Neural crest cell (in vitro differentiated cells): ENCODE results near the gene PPP2R5B. TPM values are rescaled to one million over a fixed set of nuclear protein-coding genes. Genes with fewer than 3 reads are reported as not detected.

Source experiments
- DNase-seq: peaks from one replicate; pipeline ENCODE4 v3.0.0; 2021; ENCODE audit warnings: low read depth, mixed read lengths, low spot score
- H3K27ac Mint-ChIP-seq: one replicate; pipeline ENCODE4 v1.8.0; 2021; ENCODE audit warnings: mild to moderate bottlenecking, mixed read lengths; ENCODE audit not compliant: unreplicated experiment
- H3K27me3 Mint-ChIP-seq: 2 replicates; pipeline ENCODE4 v1.8.0; 2021; ENCODE audit warnings: low read depth, mild to moderate bottlenecking, mixed read lengths
- H3K36me3 Mint-ChIP-seq: 2 replicates; pipeline ENCODE4 v1.8.0; 2021; ENCODE audit warnings: low read depth, mild to moderate bottlenecking, mixed read lengths
- H3K4me1 Mint-ChIP-seq: 2 replicates; pipeline ENCODE4 v1.8.0; 2021; ENCODE audit warnings: mixed read lengths
- H3K4me3 Mint-ChIP-seq: one replicate; pipeline ENCODE4 v1.8.0; 2021; ENCODE audit warnings: mild to moderate bottlenecking, mixed read lengths
- H3K9me3 Mint-ChIP-seq: 2 replicates; pipeline ENCODE4 v1.8.0; 2021; ENCODE audit warnings: mixed read lengths
- total RNA-seq: library from RNA; stranded (reverse); gene quantifications from 2 replicates; pipeline ENCODE4 v1.2.1, GENCODE V29; 2021
- TF ChIP-seq, protein P1 (sequence below): fragments of 200-600 bp; sonication (generic); conservative IDR thresholded peaks from 2 replicates; pipeline ENCODE4 v1.5.0; 2021; ENCODE audit warnings: antibody characterized with exemption, mild to moderate bottlenecking

The PPP2R5B gene
- total RNA-seq, 1 donor from 2014 or later: 16.5 TPM

DNA sequence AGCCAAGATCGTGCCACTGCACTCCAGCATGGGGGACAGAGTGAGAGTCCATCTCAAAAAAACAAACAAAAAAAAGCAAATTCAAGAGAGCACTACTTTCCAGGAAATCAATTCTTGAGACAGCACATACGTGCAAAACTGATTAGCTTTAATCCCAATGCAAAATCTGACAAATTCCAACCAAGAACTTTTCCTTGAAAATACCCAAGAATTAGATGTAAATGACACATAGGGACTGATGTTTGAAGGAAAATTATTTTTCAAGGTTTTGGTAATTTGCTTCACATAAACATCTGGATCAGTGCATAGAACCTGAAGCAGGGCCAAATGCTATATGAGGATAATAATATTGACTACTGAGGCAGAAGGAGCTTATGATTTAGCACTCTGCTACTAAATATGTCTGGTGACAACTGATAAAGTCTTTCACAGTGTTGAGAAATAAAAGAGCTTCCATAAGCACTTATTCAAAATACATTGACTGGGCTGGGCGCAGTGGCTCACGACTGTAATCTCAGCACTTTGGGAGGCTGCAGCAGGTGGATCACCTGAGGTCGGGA lies 38.7 kb downstream of the PPP2R5B start:
- no peaks in the 10 kb centered on the region for H3K36me3 Mint-ChIP-seq
- peaks cover 12% of the 10 kb centered on the region for H3K27me3 Mint-ChIP-seq
- H3K27ac Mint-ChIP-seq: no peak overlapping the region
- no peaks in the 10 kb centered on the region for H3K9me3 Mint-ChIP-seq
- TF ChIP-seq, protein P1, sequence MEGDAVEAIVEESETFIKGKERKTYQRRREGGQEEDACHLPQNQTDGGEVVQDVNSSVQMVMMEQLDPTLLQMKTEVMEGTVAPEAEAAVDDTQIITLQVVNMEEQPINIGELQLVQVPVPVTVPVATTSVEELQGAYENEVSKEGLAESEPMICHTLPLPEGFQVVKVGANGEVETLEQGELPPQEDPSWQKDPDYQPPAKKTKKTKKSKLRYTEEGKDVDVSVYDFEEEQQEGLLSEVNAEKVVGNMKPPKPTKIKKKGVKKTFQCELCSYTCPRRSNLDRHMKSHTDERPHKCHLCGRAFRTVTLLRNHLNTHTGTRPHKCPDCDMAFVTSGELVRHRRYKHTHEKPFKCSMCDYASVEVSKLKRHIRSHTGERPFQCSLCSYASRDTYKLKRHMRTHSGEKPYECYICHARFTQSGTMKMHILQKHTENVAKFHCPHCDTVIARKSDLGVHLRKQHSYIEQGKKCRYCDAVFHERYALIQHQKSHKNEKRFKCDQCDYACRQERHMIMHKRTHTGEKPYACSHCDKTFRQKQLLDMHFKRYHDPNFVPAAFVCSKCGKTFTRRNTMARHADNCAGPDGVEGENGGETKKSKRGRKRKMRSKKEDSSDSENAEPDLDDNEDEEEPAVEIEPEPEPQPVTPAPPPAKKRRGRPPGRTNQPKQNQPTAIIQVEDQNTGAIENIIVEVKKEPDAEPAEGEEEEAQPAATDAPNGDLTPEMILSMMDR: no peak
- no peak overlapping the region for H3K4me3 Mint-ChIP-seq
- no peaks in the 10 kb centered on the region for H3K4me1 Mint-ChIP-seq
- no peak for DNase-seq

DNA sequence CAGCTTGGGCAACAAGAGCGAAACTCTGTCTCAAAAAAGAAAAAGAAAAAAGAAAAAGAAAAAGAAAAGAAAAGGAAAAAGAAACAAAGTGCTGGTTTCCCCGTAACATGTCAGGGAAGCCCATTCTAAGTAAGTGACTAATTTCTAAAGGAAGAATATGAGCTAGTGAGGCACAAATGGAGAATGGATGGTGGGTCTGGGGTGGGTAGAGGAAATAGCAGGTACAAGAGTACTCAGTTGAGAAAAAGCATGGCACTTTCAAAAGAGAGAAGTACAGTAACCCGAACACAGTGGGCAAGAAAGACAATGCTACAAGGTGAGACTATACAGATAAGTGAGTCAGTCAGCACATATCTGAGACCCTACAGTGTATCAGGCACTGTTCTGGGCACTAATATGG lies 42.9 kb downstream of the PPP2R5B start:
- Mint-ChIP-seq H3K9me3 (no peaks in the 10 kb centered on the region), H3K4me3 (no peak overlapping the region), H3K4me1 (no peaks in the 10 kb centered on the region), H3K27me3 (no peaks in the 10 kb centered on the region), H3K36me3 (no peaks in the 10 kb centered on the region), H3K27ac (no peak overlapping the region)
- DNase-seq: no peak
- TF ChIP-seq, protein P1: no peak

DNA sequence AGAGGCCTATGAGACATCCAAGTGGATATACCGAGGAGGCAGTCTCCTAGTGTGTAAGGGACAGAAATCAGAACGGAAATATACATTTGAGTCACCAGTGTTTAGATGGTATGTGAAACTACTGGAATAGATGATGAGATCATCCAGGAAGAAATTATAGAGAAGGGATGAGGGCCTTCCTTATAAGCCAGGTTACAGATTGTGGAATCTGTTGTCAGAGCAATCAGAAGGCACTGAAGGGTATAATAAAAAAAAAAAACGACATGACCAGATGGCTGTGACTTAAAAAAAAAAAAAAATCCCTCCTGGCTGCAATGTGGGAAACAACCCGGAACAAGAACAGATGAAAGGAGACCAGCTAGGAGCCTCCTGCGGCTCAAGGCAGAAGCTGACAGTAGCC lies 44.7 kb downstream of the PPP2R5B start:
- Mint-ChIP-seq H3K4me1 (no peaks in the 10 kb centered on the region), H3K36me3 (no peaks in the 10 kb centered on the region), H3K9me3 (no peaks in the 10 kb centered on the region), H3K4me3 (no peak overlapping the region), H3K27ac (no peak overlapping the region), H3K27me3 (no peaks in the 10 kb centered on the region)
- DNase-seq: no peak
- TF ChIP-seq, protein P1: no peak

DNA sequence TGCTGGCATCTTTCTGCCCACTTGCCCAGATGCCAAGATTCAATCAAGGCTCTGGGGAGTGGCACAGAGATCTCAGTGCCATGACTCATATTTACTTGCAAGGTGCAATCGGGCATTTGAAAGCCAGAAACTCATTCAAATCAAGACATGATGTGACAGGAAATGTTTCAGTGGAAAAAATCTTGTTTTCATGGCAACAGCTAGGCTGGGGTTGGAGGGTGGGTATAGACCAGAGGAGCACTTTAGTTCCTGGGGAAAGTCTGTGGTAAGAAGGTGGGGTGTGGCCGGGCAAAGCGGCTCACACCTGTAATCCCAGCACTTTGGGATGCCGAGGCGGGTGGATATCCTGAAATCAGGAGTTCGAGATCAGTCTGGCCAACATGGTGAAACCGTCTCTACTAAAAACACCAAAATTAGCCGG lies 46.3 kb downstream of the PPP2R5B start:
- Mint-ChIP-seq H3K36me3 (no peaks in the 10 kb centered on the region), H3K9me3 (no peaks in the 10 kb centered on the region), H3K4me1 (no peaks in the 10 kb centered on the region), H3K27me3 (no peaks in the 10 kb centered on the region), H3K4me3 (no peak overlapping the region), H3K27ac (no peak overlapping the region)
- DNase-seq: no peak
- TF ChIP-seq, protein P1: no peak

DNA sequence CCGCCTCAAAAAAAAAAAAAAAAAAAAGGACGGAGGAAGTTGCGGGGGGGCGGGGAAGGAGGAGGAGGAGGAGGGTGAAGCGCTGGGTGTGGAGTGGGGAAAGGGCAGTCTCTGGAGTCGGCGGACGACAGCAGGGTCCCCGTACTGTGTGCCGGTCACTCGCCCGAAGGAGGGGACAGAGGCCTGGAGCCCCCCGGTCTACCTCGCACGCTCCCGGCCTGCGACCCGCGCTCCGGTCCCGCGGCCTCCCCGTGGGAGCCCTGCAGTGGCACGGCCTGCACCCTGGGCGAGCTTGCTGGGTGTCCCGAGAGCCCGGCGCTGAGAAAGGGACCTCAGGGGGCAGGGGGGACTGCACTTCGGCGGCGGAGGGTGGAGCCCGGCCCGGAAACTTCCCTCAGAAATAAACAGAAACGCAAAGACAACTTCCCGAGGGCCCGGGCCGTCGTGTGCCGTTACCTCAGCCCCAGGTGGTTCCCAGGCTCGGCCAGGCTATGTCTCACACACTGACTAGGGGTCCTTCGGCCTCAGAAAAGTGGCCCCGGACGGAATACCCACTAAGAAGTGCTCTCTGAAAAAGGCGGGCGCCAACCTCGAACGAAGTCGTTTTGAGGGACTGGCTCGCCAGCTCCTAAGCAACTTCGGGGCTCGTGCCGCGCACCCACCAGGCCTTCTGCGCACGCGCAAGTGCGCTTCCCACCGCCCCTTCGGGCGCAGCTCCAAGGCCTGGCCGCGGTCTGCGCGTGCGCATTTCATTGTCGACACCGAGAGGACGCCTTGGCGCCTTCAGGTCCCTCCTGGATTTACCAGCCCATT lies 47.1 kb downstream of the PPP2R5B start, which contains the start of gene MAJIN:
TSS of gene MAJIN (minus strand) at position 688 of the 813 bp plus-strand sequence. CDS start 12,703 bp downstream, outside the sequence.
- Mint-ChIP-seq H3K4me3 (no peak within 1 kb of the TSS), H3K36me3 (no peaks in the 10 kb centered on the region), H3K27me3 (no peaks in the 10 kb centered on the region), H3K9me3 (no peaks in the 10 kb centered on the region), H3K27ac (no peak within 1 kb of the TSS), H3K4me1 (no peaks in the 10 kb centered on the region)
- no peak for DNase-seq
- TF ChIP-seq, protein P1: no peak
